ENCODE results near the gene USP22. TPM values are rescaled to one million over a fixed set of nuclear protein-coding genes. Genes with fewer than 3 reads are reported as not detected.

The USP22 gene
- total and polyA plus RNA-seq, 2 donors (not counting 1 experiment from before 2014, with no cell fraction given), result 235 TPM

DNA sequence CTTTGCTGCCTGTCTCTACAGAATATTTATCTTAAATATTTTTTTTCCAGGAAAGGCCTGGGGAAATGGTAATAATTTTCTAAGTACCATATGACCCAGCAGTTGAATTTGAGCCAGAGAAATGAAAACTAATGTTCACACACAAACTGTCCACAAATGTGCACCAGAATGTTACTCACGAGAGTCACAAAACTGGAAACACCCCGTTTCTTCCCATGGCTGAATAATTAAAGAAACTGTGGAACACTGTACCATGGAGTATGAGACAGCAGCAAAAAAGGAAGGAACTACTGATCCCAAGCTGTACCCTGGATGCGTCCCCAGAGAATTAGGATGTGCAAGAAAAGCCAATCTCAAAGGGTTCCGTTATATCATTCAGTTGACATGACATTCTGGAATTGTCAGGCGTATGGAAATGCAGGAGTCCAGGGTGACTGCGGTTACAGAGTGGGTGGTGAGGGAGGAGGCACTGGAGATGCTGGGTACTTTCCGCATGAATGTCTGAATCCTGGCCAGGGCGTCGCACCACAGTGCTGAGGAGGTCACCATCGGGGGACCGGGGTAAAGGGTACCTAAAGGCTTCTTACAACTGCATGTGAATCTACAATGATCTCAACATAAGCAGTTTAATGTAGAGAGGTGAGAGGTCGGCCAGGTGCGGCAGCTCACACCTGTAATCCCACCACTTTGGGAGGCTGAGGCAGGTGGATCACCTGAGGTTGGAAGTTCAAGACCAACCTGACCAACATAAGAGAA, 34.5 kb downstream of the USP22 start:
- Histone ChIP-seq H2AFZ (ENCODE audit: low read length) (no peak overlapping the region), H3K27me3 (ENCODE audit: control insufficient read depth, insufficient read depth, low read length) (no peaks in the 10 kb centered on the region), H4K20me1 (ENCODE audit: control insufficient read depth, extremely low read depth, insufficient read depth, low read length) (no peaks in the 10 kb centered on the region), H3K79me2 (ENCODE audit: control insufficient read depth, insufficient read depth, low read length) (peaks cover 35% of the 10 kb centered on the region), H3K4me3 (replicated peaks in 1 of 4; ENCODE audit: control extremely low read depth in 1 of 4, insufficient read depth in 1 of 4, low read depth in 3 of 4, low read length in 4 of 4) (no peak overlapping the region), H3K36me3 (ENCODE audit: control insufficient read depth, insufficient read depth, low read length) (peaks cover 48% of the 10 kb centered on the region), H3K4me2 (ENCODE audit: extremely low read depth, insufficient read depth, low read length) (no peak overlapping the region), H3K9me3 (ENCODE audit: control insufficient read depth, insufficient read depth, low read depth, low read length) (no peaks in the 10 kb centered on the region), H3K4me1 (ENCODE audit: control insufficient read depth, extremely low read depth, insufficient read depth, low read length) (no peaks in the 10 kb centered on the region), H3K27ac (ENCODE audit: insufficient read depth, low read length) (no peak overlapping the region), H3K9ac (ENCODE audit: insufficient read depth, low read length) (no peak overlapping the region)
- DNase-seq (ENCODE audit: low read depth in 2 of 2), result no peak
- TF ChIP-seq EZH2 (IDR thresholded peaks at IDR 0.05; ENCODE audit: low read length, missing control alignments) (no peak), CTCF (conservative IDR thresholded peaks at IDR 0.05 in 1 of 2, IDR thresholded peaks at IDR 0.05 in 1 of 2; ENCODE audit: low read depth in 1 of 2, low read length in 2 of 2) (no peak)

GRCh38 chr17:21007646-21008045, 35.2 kb downstream of the USP22 start:
- Histone ChIP-seq H3K27me3 (ENCODE audit: control insufficient read depth, insufficient read depth, low read length) (no peaks in the 10 kb centered on the region), H2AFZ (ENCODE audit: low read length) (no peak overlapping the region), H3K9me3 (ENCODE audit: control insufficient read depth, insufficient read depth, low read depth, low read length) (no peaks in the 10 kb centered on the region), H3K4me3 (replicated peaks in 1 of 4; ENCODE audit: control extremely low read depth in 1 of 4, insufficient read depth in 1 of 4, low read depth in 3 of 4, low read length in 4 of 4) (no peak overlapping the region), H3K27ac (ENCODE audit: insufficient read depth, low read length) (no peak overlapping the region), H3K36me3 (ENCODE audit: control insufficient read depth, insufficient read depth, low read length) (peaks cover 50% of the 10 kb centered on the region), H3K4me1 (ENCODE audit: control insufficient read depth, extremely low read depth, insufficient read depth, low read length) (no peaks in the 10 kb centered on the region), H3K4me2 (ENCODE audit: extremely low read depth, insufficient read depth, low read length) (no peak overlapping the region), H3K79me2 (ENCODE audit: control insufficient read depth, insufficient read depth, low read length) (peaks cover 32% of the 10 kb centered on the region), H3K9ac (ENCODE audit: insufficient read depth, low read length) (no peak overlapping the region), H4K20me1 (ENCODE audit: control insufficient read depth, extremely low read depth, insufficient read depth, low read length) (no peaks in the 10 kb centered on the region)
- TF ChIP-seq CTCF (conservative IDR thresholded peaks at IDR 0.05 in 1 of 2, IDR thresholded peaks at IDR 0.05 in 1 of 2; ENCODE audit: low read depth in 1 of 2, low read length in 2 of 2), result no peak
- TF ChIP-seq EZH2 (IDR thresholded peaks at IDR 0.05; ENCODE audit: low read length, missing control alignments), result no peak
- no peak for DNase-seq (ENCODE audit: low read depth in 2 of 2)

DNA sequence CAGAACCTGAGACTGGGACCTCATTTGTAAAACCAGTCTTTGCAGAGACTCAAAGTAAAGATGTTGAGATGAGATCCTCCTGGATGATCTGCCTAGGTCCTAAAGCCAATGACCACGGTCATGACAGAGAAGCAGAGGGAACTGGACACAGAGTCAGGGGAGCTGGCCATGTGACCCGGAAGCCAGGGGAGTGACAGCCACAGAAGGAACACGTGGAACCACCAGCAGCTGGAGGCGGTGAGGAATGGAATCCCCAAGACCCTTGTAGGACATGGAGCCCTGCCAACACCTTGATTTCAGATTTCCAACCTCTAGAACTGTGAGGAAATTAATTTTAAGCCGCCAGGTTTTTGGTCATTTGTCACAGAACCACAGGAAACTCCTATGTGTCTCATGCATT, 37.0 kb downstream of the USP22 start:
- no peaks in the 10 kb centered on the region for H3K27me3 ChIP-seq (ENCODE audit: control insufficient read depth, insufficient read depth, low read length)
- no peak overlapping the region for H3K27ac ChIP-seq (ENCODE audit: insufficient read depth, low read length)
- no peaks in the 10 kb centered on the region for H4K20me1 ChIP-seq (ENCODE audit: control insufficient read depth, extremely low read depth, insufficient read depth, low read length)
- TF ChIP-seq CTCF (conservative IDR thresholded peaks at IDR 0.05 in 1 of 2, IDR thresholded peaks at IDR 0.05 in 1 of 2; ENCODE audit: low read depth in 1 of 2, low read length in 2 of 2), result no peak
- TF ChIP-seq EZH2 (IDR thresholded peaks at IDR 0.05; ENCODE audit: low read length, missing control alignments), result no peak
- H3K4me3 ChIP-seq (replicated peaks in 1 of 4; ENCODE audit: control extremely low read depth in 1 of 4, insufficient read depth in 1 of 4, low read depth in 3 of 4, low read length in 4 of 4), result no peak overlapping the region
- peaks cover 47% of the 10 kb centered on the region for H3K36me3 ChIP-seq (ENCODE audit: control insufficient read depth, insufficient read depth, low read length)
- peaks cover 6% of the 10 kb centered on the region for H3K4me1 ChIP-seq (ENCODE audit: control insufficient read depth, extremely low read depth, insufficient read depth, low read length)
- DNase-seq (ENCODE audit: low read depth in 2 of 2), result peak in 1 of 2 donors; percentile 22
- no peak overlapping the region for H3K9ac ChIP-seq (ENCODE audit: insufficient read depth, low read length)
- no peak overlapping the region for H2AFZ ChIP-seq (ENCODE audit: low read length)
- peaks cover 28% of the 10 kb centered on the region for H3K79me2 ChIP-seq (ENCODE audit: control insufficient read depth, insufficient read depth, low read length)
- no peak overlapping the region for H3K4me2 ChIP-seq (ENCODE audit: extremely low read depth, insufficient read depth, low read length)
- no peaks in the 10 kb centered on the region for H3K9me3 ChIP-seq (ENCODE audit: control insufficient read depth, insufficient read depth, low read depth, low read length)
